Body of pancreas (tissue), 4 donors: ENCODE data around the gene KCNJ14. TPM values are rescaled to one million over a fixed set of nuclear protein-coding genes. Genes with fewer than 3 reads are reported as not detected.

Source experiments
- ATAC-seq: fragments of 150-250 bp; one replicate; pipeline ENCODE4 v1.9.1; 2016
- DNase-seq, 4 donors: peaks; one replicate each; pipeline ENCODE4 v3.0.0-alpha.2; 2019
- H3K27ac ChIP-seq, 4 donors: fragments of 200-600 bp; sonication (generic); 1 replicate in 3 of 4; 2 replicates in 1 of 4; pipeline versions ENCODE4 v1.5.1 to v1.6.1; 2016 to 2019; ENCODE audit warnings: mild to moderate bottlenecking in 1 of 4, mixed read lengths in 1 of 4, moderate library complexity in 1 of 4
- H3K27me3 ChIP-seq, 2 donors: fragments of 200-600 bp; sonication (generic); one replicate each; pipeline ENCODE4 v1.6.0; 2016; ENCODE audit warnings: mild to moderate bottlenecking in 1 of 2
- H3K36me3 ChIP-seq, 2 donors: fragments of 200-600 bp; sonication (generic); replicated peaks in 1 of 2; 2 replicates each; pipeline ENCODE4 v1.5.1; 2016; ENCODE audit warnings: low read depth in 2 of 2; ENCODE audit not compliant: insufficient read depth in 1 of 2
- H3K4me1 ChIP-seq: fragments of 200-600 bp; sonication (generic); one replicate; pipeline ENCODE4 v1.6.0; 2016
- H3K4me3 ChIP-seq, 2 donors: fragments of 200-600 bp; sonication (generic); 1 replicate in 1 of 2; 2 replicates in 1 of 2; pipeline ENCODE4 v1.5.1; 2016 to 2019
- H3K9me3 ChIP-seq, 3 donors: fragments of 200-600 bp; sonication (generic); 1 replicate in 2 of 3; 2 replicates in 1 of 3; pipeline ENCODE4 v1.5.1; 2016
- POLR2A ChIP-seq, 3 donors: fragments of 450-650 bp; IDR thresholded peaks; one replicate each; pipeline ENCODE4 v1.6.1; 2016; ENCODE audit warnings: antibody characterized with exemption in 3 of 3, mild to moderate bottlenecking in 2 of 3
- WGBS, 2 donors: methylation state at CpG; one replicate each; pipeline ENCODE4 v1.1.5; 2017; 5-methylcytosine and 5-hydroxymethylcytosine counted together
- intact Hi-C: fragments of 100-400 bp; cut with DNase I; formaldehyde crosslinking; loops from one replicate; pipeline ENCODE4 v1.15.1; 2023
- total RNA-seq, 2 donors: library from RNA; depleted of rRNA; stranded (reverse); fragments of >200 nt; gene quantifications; one replicate each; pipeline ENCODE4 v1.1.0, GENCODE V29; 2016
- TF ChIP-seq, protein P1 (sequence below), 7 experiments: fragments of 450-650 bp in 4 of 7; fragments of 200-600 bp in 3 of 7; sonication (generic) in 3 of 7; IDR thresholded peaks; one replicate each; pipeline ENCODE4 v1.5.1; 2016 to 2019; ENCODE audit warnings: antibody characterized with exemption in 7 of 7

Gene KCNJ14
- total RNA-seq, 2 donors from 2014 or later, result 0.66 to 1.6 TPM

DNA sequence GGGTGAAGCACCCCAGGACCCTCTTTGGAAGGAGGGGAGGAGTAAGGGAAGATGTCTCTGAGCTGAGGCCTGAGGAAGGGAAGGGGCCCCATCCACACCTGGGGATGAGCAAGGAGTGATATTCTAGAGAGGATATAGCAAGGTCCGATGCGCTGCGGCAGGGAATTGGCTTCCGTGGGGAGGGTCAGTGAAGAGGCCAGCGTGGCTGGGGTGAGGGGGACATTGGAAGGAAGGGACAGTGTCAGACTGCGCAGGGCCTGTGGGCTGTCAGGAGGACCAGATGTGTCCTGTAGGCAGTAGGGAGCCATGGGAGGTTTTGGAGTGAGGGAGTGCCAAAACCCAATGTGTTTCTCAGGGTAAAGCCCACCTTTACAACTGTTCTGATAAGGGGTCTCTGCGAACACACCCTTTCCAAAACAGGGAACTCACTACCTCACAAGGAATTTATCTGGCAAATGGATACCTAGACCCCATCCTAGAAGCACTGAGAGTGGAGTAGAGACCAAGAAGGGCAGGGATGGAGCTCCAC lies 52.6 kb downstream of the KCNJ14 start:
- Histone ChIP-seq H3K4me3 (no peak overlapping the region), H3K36me3 (no peaks in the 10 kb centered on the region), H3K27me3 (peaks cover 0 to 4% of the 10 kb centered on the region in 2 donors), H3K9me3 (no peaks in the 10 kb centered on the region), H3K4me1 (peaks cover 8% of the 10 kb centered on the region), H3K27ac (no peak overlapping the region)
- ATAC-seq (no peak), DNase-seq (no peak)
- WGBS, 2 donors, result 83 to 86% methylated on average over 7 of the region's 7 CpGs
- TF ChIP-seq, protein P1, sequence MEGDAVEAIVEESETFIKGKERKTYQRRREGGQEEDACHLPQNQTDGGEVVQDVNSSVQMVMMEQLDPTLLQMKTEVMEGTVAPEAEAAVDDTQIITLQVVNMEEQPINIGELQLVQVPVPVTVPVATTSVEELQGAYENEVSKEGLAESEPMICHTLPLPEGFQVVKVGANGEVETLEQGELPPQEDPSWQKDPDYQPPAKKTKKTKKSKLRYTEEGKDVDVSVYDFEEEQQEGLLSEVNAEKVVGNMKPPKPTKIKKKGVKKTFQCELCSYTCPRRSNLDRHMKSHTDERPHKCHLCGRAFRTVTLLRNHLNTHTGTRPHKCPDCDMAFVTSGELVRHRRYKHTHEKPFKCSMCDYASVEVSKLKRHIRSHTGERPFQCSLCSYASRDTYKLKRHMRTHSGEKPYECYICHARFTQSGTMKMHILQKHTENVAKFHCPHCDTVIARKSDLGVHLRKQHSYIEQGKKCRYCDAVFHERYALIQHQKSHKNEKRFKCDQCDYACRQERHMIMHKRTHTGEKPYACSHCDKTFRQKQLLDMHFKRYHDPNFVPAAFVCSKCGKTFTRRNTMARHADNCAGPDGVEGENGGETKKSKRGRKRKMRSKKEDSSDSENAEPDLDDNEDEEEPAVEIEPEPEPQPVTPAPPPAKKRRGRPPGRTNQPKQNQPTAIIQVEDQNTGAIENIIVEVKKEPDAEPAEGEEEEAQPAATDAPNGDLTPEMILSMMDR (IDR thresholded peaks at IDR 0.05), result no peak
- no peak for TF ChIP-seq POLR2A (IDR thresholded peaks at IDR 0.05)
- intact Hi-C loops, result no loop called here

DNA sequence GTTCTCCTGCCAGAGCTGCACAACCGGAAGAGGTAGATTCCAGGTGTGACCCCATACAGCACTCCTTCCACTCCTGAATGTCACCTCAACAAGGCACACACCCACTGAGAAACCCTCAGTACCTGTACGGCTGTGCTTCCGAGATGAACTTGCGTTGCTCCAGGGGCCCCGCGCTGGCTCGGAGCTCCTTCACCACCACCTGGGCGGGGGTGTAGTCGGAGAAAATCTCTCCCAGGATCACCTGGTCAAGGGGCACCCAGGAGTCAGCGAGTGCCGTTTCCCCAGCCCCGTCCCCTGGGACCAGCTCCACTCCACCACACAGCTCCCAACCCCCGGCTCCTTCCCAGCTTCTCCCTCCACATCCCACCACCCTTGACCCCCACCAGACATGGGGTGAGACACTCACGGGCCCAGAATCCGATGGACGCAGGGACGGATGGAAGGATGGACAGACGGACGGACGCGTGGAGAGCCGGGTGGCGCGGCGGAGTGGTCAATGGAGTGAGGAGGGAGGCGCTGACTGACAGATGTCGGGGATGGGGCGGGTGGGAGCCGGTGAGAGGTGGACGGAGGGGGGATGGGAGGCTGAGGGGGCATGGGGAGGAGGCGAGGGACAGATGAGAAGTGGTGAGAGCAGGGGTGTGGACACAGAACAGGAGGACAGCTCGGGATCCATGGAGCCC lies 53.5 kb downstream of the KCNJ14 start:
- Histone ChIP-seq H3K9me3 (no peaks in the 10 kb centered on the region), H3K27me3 (peaks cover 0 to 4% of the 10 kb centered on the region in 2 donors), H3K4me1 (peaks cover 14% of the 10 kb centered on the region), H3K36me3 (no peaks in the 10 kb centered on the region), H3K4me3 (no peak overlapping the region), H3K27ac (no peak overlapping the region)
- no peak for TF ChIP-seq POLR2A (IDR thresholded peaks at IDR 0.05)
- TF ChIP-seq, protein P1 (IDR thresholded peaks at IDR 0.05), result no peak
- intact Hi-C loops, result no loop called here
- WGBS, 2 donors, result 68 to 74% methylated on average over 19 to 30 of the region's 32 CpGs
- DNase-seq (no peak), ATAC-seq (no peak)

DNA sequence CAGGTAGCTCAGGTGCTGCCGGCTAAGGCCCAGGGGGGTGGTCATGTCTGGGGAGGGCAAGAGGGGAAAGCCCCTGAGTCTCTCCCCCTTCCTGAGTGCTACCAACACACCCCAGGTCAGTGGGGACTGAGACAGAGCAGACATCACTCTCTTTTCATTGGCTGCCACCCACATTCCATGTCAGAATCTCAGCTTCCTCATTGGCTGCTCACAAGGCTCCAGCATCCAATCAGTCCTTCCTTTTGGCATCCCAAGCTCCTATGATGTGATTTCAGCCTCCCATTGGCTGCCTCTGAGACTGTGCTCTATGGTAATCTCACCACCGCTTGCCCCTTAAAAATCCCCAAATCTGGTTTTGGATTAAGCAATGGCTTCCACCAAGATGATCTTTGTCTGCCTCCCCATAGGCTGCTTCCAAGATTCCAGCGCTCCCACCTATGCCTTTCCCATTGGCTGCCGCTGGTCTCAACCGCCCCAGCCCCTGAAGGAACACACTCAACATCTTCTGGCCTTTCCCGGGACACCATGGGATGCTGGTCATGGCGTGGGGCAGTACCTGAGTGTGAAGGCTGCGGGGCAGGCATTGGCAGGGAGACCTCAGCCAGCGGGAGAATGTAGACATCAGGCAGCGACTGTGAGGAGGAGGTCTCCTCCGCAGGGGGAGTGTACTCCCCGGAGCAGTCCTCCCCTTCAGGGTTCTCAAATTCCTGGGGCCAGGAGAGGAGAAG lies 54.3 kb downstream of the KCNJ14 start:
- intact Hi-C loops, result no loop called here
- DNase-seq, result no peak
- ATAC-seq, result no peak
- Histone ChIP-seq H3K4me3 (no peak overlapping the region), H3K36me3 (no peaks in the 10 kb centered on the region), H3K9me3 (no peaks in the 10 kb centered on the region), H3K4me1 (peaks cover 14% of the 10 kb centered on the region), H3K27ac (no peak overlapping the region), H3K27me3 (peaks cover 0 to 4% of the 10 kb centered on the region in 2 donors)
- 56 to 79% methylated on average over 7 to 12 of the region's 12 CpGs for WGBS, 2 donors
- TF ChIP-seq, protein P1 (IDR thresholded peaks at IDR 0.05), result no peak
- no peak for TF ChIP-seq POLR2A (IDR thresholded peaks at IDR 0.05)

DNA sequence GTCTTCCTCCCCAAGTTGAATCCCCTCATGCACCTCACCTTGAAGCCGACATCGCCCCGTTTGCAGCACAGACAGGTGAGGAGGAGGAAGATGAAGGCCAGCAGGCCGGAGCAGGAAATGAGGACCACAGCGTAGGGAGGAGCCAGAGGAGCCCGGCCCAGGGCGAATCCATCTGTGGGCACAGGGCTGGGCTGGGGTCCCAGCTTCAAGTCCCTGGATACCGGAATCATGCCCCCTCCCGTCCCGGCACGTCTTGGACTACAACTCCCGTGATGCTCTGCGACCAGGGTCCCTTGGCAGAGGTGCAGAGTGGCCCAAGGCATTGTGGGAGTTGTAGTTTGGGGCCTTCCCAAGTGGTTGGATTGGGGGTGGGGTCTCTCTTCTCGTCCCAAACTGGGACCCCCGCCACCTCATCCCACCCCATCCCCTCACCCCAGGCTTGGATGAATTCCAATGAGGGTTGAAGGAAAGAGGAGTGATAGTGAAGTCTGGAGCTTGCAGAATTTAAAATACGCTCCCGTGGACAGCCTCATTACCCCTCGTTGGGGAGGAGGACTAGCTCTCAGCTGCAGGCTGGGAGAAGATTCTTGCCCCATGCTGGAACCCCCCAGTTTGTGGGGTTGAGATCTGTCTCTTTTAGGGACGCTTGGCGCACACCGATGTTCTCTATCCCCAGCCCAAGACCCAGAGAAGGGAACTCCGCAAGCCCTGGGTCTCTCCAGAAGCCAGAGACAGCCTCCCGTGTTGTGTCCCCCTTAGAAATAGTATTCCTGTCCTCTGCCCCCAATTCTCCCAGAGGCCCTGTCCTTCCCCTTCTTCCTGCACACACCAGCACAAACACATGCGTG lies 55.3 kb downstream of the KCNJ14 start:
- Histone ChIP-seq H3K36me3 (no peaks in the 10 kb centered on the region), H3K4me1 (peaks cover 14% of the 10 kb centered on the region), H3K27ac (no peak overlapping the region), H3K4me3 (no peak overlapping the region), H3K27me3 (peaks cover 0 to 4% of the 10 kb centered on the region in 2 donors), H3K9me3 (no peaks in the 10 kb centered on the region)
- 14 to 25% methylated on average over 18 to 24 of the region's 24 CpGs for WGBS, 2 donors
- DNase-seq (peak; percentile 66 to 74 (median 70)), ATAC-seq (peak; percentile 50)
- intact Hi-C loops, result no loop called here
- no peak for TF ChIP-seq POLR2A (IDR thresholded peaks at IDR 0.05)
- TF ChIP-seq, protein P1 (IDR thresholded peaks at IDR 0.05), result no peak
